Measurements from ENCODE around the gene ARGLU1.

Gene ARGLU1

DNA sequence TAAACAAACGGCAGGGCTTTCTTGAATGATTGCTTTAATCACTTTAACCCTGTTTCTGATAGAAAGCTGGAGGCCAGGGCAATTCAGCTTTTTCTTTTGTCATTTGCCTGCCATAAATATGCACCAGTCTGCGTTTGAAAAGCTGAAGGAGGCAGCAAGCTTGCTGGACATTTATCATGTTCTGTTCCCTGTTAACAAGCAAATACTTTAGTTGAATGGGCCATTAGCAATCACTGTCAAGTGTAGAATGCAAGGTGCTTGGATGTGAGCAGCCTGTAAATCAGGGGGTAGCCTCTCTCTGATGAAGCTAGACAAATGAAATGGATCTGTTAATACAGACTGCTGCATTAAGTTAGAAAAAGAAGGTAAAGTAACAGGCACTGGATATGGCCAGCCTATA, 40.1 kb downstream of the ARGLU1 start:
- TF ChIP-seq, protein P1, sequence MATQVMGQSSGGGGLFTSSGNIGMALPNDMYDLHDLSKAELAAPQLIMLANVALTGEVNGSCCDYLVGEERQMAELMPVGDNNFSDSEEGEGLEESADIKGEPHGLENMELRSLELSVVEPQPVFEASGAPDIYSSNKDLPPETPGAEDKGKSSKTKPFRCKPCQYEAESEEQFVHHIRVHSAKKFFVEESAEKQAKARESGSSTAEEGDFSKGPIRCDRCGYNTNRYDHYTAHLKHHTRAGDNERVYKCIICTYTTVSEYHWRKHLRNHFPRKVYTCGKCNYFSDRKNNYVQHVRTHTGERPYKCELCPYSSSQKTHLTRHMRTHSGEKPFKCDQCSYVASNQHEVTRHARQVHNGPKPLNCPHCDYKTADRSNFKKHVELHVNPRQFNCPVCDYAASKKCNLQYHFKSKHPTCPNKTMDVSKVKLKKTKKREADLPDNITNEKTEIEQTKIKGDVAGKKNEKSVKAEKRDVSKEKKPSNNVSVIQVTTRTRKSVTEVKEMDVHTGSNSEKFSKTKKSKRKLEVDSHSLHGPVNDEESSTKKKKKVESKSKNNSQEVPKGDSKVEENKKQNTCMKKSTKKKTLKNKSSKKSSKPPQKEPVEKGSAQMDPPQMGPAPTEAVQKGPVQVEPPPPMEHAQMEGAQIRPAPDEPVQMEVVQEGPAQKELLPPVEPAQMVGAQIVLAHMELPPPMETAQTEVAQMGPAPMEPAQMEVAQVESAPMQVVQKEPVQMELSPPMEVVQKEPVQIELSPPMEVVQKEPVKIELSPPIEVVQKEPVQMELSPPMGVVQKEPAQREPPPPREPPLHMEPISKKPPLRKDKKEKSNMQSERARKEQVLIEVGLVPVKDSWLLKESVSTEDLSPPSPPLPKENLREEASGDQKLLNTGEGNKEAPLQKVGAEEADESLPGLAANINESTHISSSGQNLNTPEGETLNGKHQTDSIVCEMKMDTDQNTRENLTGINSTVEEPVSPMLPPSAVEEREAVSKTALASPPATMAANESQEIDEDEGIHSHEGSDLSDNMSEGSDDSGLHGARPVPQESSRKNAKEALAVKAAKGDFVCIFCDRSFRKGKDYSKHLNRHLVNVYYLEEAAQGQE (IDR thresholded peaks at IDR 0.05; ENCODE audit: insufficient replicate concordance, low read depth): no peak
- TF ChIP-seq GABPA (IDR thresholded peaks at IDR 0.05; ENCODE audit: low read depth): no peak
- TF ChIP-seq, protein P2, sequence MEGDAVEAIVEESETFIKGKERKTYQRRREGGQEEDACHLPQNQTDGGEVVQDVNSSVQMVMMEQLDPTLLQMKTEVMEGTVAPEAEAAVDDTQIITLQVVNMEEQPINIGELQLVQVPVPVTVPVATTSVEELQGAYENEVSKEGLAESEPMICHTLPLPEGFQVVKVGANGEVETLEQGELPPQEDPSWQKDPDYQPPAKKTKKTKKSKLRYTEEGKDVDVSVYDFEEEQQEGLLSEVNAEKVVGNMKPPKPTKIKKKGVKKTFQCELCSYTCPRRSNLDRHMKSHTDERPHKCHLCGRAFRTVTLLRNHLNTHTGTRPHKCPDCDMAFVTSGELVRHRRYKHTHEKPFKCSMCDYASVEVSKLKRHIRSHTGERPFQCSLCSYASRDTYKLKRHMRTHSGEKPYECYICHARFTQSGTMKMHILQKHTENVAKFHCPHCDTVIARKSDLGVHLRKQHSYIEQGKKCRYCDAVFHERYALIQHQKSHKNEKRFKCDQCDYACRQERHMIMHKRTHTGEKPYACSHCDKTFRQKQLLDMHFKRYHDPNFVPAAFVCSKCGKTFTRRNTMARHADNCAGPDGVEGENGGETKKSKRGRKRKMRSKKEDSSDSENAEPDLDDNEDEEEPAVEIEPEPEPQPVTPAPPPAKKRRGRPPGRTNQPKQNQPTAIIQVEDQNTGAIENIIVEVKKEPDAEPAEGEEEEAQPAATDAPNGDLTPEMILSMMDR (IDR thresholded peaks at IDR 0.05; ENCODE audit: insufficient read depth, low read length): no peak
- no peak for TF ChIP-seq POLR2AphosphoS5 (IDR thresholded peaks at IDR 0.05; ENCODE audit: low read depth)
- no peak for TF ChIP-seq SPI1 (IDR thresholded peaks at IDR 0.05; ENCODE audit: borderline replicate concordance, low read depth)
- DNase-seq (ENCODE audit: low read depth in 1 of 2, low spot score in 1 of 2): no peak

DNA sequence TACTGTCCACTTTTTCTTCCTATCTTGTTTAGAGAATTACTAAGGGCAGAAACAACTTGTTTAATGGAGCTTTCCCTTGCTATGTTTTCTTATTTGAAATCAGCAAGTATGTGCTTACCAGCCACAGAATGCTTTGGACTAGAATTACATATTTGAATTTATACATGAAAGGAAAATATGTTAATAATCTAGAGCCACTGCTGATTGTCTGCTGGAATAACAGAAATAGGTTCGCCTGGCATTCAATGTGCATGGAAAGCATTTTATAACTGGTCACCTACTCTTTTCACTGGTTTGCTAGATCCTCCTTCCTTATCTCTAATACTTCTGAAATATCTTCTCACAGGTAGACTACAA, 40.5 kb downstream of the ARGLU1 start:
- no peak overlapping the region for H3K27ac ChIP-seq (replicated peaks)
- peaks cover 17% of the 10 kb centered on the region for H3K27me3 ChIP-seq (ENCODE audit: insufficient read depth, poor library complexity, severe bottlenecking)
- H3K4me3 ChIP-seq (replicated peaks; ENCODE audit: insufficient read depth, low read length): no peak overlapping the region
- DNase-seq (ENCODE audit: low read depth in 1 of 2, low spot score in 1 of 2): no peak
- TF ChIP-seq GABPA (IDR thresholded peaks at IDR 0.05; ENCODE audit: low read depth) (no peak), SPI1 (IDR thresholded peaks at IDR 0.05; ENCODE audit: borderline replicate concordance, low read depth) (no peak), POLR2AphosphoS5 (IDR thresholded peaks at IDR 0.05; ENCODE audit: low read depth) (no peak)
- TF ChIP-seq, protein P1 (IDR thresholded peaks at IDR 0.05; ENCODE audit: insufficient replicate concordance, low read depth): no peak
- TF ChIP-seq, protein P2 (IDR thresholded peaks at IDR 0.05; ENCODE audit: insufficient read depth, low read length): no peak

More for the DNA sequence above, 40.1 kb downstream of the ARGLU1 start:
- Histone ChIP-seq H3K4me3 (replicated peaks; ENCODE audit: insufficient read depth, low read length) (no peak overlapping the region), H3K27ac (replicated peaks) (no peak overlapping the region), H3K27me3 (ENCODE audit: insufficient read depth, poor library complexity, severe bottlenecking) (peaks cover 21% of the 10 kb centered on the region)

DNA sequence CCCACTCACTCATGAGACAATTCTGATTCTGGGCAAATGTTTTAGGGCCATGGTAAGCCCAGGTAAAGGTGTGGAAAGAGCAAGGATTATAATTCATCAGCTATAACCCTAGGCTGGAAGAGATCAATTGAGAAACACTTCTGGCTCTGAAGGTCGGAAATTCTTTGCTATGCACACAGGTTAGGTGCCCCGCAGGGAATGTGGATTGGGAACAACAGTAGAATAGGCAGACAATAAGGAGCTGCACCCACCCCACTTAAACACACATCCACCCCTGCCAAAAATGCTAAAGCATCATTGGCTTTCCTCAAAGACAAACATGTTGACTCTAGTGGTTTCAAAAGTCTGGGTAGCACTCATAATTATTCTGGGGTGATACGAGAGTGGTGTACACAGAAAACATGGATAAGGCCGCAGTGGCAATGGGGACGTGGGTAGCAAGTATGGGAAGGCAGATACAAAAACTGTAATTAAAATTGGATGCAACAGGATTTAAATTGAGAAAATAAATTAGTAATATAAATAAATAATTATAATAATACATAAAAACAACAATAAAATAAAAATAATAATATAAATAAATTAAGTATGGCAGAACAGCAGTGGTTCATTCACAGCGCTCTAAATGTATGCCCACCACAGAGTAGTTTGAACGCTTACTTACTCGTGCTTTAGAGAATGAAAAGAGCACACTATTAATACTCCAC, 41.0 kb downstream of the ARGLU1 start:
- DNase-seq (ENCODE audit: low read depth in 1 of 2, low spot score in 1 of 2): no peak
- TF ChIP-seq, protein P1 (IDR thresholded peaks at IDR 0.05; ENCODE audit: insufficient replicate concordance, low read depth): no peak
- no peak for TF ChIP-seq POLR2AphosphoS5 (IDR thresholded peaks at IDR 0.05; ENCODE audit: low read depth)
- TF ChIP-seq SPI1 (IDR thresholded peaks at IDR 0.05; ENCODE audit: borderline replicate concordance, low read depth): no peak
- TF ChIP-seq, protein P2 (IDR thresholded peaks at IDR 0.05; ENCODE audit: insufficient read depth, low read length): no peak
- no peak for TF ChIP-seq GABPA (IDR thresholded peaks at IDR 0.05; ENCODE audit: low read depth)

More for the DNA sequence above, 41.0 kb downstream of the ARGLU1 start:
- peaks cover 14% of the 10 kb centered on the region for H3K27me3 ChIP-seq (ENCODE audit: insufficient read depth, poor library complexity, severe bottlenecking)
- no peak overlapping the region for H3K4me3 ChIP-seq (replicated peaks; ENCODE audit: insufficient read depth, low read length)
- H3K27ac ChIP-seq (replicated peaks): no peak overlapping the region

Data from HL-60 (cell line).